ENCODE data around the gene PTPRZ1.

The PTPRZ1 gene

DNA sequence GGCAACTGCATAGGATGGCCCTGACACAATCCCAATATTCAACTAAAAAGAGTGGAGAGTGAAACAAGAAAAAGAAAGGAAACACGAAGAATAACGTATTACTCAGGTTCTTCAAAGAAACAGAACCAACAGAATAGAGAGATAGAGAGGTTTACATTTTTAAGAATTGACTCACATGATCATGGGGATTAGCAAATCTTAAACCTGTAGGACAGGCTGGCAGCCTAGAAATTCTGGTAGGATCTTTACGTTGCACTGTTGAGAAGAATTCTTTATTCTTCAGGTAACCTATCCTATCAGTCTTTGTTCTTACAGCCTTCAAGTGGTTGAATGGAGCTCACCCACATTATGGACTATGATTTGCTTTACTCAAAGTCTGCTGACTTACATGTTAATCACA is 167.2 kb downstream of the PTPRZ1 start:
- no peak for DNase-seq (ENCODE audit: low read depth in 2 of 3, low spot score in 1 of 3)

DNA sequence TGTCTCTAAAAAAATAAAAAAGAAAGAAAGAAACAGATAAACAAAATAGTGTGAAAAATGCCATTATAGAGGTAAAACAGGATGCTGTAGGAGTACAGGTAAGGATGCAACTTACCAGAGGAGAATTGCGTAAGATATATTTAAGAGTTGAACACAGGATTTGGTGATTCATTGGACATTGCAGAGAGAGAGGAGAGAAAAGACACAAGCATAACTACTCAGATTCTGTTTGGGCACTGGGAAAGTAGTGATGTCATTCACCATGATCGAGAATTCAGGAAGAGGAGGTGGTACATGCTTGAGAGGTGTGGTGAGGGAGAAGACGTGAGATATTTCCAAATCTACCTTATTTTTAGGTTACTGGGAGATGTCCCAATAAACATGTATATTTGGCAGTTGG is 173.4 kb downstream of the PTPRZ1 start:
- DNase-seq (ENCODE audit: low read depth in 2 of 3, low spot score in 1 of 3) = no peak

DNA sequence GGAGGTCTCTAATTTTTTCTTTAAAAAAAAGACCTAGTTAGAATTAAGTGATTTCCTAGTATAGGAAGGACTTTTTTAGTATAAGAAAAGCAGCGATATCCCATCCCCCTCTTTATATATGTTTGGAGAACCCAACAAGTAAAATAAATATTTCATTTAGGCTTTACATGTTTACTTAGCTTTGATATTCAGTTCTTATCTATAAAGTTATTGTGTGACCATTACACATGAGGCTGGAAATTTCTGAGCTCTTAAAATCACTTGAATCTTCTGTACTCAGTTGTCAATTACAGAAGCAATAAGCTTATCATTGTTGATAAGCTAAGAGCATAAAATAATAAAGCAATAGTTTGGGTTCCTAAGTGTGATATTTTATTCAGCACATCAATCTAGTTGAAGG is 181.4 kb downstream of the PTPRZ1 start:
- no peak for DNase-seq (ENCODE audit: low read depth in 2 of 3, low spot score in 1 of 3)

DNA sequence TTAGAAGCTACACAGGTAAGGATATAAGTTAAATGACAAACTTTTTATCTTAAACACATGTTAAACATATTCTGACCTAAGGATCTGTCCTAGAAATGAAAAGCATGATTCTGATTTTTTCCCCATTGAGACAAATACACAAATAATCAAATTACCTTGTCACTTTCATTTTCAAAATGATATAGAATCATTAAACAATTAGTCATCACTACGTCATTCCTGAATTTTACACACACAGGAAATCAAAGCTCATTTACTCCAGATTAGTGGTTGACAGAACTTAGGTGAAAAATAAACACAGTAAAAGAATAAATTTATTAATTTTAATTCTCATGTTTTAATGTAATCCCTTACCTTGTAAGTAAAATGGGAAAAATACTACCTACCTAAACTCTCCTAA is 182.1 kb downstream of the PTPRZ1 start:
- DNase-seq (ENCODE audit: low read depth in 2 of 3, low spot score in 1 of 3) = no peak

DNA sequence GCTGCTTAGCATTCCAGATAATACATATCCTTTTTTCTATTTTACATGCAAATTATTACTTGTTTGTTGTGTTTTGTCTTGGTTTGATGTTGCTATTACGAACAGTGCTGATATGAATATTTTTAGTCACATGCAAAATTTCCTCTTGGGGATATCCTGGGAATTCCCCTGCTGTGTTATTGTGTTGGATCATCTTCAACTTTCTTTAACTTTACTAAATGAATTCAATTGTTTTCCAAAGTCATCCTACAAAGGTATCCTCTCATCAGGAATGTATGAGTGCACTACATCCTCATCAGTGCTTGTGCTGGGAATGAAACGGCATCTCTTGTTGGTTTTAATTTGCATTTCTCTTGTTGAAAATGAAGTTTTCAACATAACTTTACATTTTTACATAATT is 184.0 kb downstream of the PTPRZ1 start:
- DNase-seq (ENCODE audit: low read depth in 2 of 3, low spot score in 1 of 3) = no peak

DNA sequence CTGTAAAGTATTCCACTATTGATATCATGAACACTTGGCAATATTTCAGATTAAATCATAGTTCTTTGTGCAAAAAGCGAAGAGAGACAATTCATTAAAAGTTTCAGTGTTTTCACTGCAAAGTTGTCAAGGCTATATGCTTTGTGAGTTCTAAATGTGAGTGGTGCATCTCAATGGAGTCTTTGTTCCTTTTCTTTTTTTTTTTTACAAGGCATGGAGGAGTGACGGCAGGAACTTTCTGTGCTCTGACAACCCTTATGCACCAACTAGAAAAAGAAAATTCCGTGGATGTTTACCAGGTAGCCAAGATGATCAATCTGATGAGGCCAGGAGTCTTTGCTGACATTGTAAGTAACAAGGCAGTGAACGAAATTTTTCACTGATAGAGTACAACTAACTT is 186.6 kb downstream of the PTPRZ1 start:
- no peak for DNase-seq (ENCODE audit: low read depth in 2 of 3, low spot score in 1 of 3)

DNA sequence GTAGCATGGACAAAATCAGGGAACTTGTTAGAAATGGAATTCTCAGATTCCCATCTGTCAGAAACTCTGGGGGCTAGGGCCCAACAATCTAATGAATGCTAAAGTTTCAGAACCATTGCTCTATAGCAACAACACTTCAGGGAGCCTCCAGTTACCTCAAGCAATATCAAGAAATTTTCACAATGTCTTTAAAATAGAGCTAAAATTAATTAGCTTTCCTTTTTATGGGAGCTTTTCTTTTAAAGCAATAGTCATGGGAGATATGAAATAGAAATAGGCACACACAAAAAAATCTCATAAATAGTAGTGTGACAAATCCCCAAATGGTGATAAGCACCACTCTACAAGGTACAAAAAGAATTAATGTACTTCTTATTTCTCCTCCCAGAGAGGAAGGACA is 190.2 kb downstream of the PTPRZ1 start:
- DNase-seq (ENCODE audit: low read depth in 2 of 3, low spot score in 1 of 3) = no peak

DNA sequence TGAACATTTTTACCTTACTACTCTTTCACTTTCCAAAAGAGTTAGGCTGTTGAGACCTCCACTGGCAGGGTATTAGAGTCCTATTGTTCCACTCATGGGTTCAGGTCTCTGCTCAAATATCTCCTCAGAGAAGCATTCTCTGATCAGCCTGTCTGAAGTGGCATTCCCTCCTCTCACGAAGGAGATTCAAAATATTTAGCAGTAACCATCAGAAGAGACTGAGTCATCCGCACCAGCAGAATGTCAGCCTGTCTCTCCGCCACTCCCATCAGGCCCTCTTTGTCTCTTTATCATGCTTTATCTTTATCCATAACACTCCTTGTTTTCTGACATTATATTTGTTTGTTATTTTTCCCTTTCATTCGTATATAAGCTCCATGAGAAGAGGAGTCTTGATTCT is 192.0 kb downstream of the PTPRZ1 start:
- no peak for DNase-seq (ENCODE audit: low read depth in 2 of 3, low spot score in 1 of 3)

DNA sequence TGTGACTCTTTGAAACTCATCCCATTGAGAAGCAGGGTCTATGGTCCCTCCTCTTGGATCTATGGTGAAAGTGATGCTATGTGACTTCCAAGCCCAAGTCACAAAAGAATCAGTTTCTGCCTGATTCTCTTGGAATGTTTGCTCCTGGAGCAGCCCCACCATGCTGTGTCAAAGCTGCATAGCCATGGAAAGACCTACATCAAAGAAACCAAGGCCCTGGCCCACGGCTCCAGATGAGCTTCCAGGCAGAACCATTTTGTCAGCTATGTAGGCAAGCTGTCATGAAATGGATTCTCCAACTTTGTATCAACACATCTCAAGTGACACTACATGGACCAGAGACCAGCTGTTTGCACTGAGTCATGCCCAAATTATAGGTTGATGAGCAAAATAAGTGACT is 194.1 kb downstream of the PTPRZ1 start:
- no peak for DNase-seq (ENCODE audit: low read depth in 2 of 3, low spot score in 1 of 3)

DNA sequence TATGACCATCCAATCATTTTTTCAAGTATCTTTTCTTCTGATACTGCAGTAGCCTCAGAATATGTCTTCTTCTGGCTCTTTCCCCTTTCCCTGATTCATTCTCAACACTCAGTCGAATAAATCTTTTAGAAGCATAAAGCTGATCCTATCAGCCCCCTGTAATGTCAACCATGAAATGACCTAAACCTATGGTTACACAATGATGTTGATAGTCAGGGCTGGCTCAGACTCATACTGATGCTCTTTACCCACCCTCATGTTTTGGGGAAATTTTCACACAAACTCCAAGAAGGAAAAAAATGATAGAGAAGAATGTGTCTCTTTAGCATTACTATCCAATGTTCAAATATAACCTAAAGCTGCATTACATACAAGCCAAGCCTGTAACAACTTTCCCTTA is 195.1 kb downstream of the PTPRZ1 start:
- no peak for DNase-seq (ENCODE audit: low read depth in 2 of 3, low spot score in 1 of 3)

DNA sequence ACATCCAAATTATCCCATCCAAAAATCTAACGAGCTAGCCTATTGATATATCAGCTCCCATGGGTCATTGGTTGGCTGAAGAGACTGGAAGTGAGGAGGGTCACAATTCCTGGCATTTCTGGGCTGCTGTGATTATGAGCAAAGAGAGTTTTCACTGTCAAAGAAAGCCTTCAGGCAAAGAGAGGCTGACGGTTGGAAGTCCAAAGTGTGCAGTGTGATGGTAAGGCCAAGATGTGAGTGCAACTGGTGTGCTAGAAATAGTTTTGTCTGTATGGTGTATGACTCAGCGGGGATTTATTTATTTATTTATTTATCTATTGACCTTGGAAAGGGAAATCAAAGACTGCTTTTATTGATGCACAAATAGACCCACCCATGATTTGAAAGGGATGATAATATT is 196.0 kb downstream of the PTPRZ1 start:
- no peak for DNase-seq (ENCODE audit: low read depth in 2 of 3, low spot score in 1 of 3)

DNA sequence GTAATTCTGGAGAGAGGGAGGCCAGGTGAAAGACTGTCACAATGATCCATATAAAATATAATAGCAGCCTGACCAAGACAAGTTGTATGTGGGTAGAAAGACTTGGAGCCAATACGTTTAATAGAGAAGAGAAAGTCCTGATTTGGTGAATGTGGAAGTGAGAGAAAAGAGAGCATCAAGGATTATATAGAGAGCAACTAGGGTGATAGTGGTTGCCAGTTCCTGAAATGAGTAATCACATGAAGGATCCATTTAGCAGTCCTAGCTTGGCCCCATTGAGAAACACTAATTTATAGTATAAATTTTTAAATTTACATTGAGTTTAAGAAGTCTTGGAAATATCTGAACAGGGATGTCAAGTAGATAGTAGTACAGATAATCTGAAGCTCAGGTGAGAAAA is 197.1 kb downstream of the PTPRZ1 start:
- no peak for DNase-seq (ENCODE audit: low read depth in 2 of 3, low spot score in 1 of 3)

DNA sequence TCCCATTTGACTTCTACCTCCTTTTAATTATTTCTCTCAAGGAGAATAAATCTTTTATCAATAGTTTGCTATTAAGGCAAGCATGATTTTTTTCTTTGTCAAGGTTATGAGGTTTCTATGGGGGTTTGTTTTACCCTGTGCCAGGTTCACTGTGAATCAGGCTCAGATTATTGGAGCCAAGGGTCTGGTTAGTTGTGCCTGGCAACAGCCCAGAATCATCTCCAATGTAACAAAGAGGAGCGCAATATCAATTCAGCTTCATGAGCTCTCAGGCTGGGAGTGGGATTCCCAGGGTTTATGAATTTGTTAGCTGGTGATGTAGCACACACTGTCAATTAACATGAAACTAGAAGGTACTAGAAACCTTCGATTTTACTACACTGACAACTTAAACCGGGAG is 197.9 kb downstream of the PTPRZ1 start:
- no peak for DNase-seq (ENCODE audit: low read depth in 2 of 3, low spot score in 1 of 3)

DNA sequence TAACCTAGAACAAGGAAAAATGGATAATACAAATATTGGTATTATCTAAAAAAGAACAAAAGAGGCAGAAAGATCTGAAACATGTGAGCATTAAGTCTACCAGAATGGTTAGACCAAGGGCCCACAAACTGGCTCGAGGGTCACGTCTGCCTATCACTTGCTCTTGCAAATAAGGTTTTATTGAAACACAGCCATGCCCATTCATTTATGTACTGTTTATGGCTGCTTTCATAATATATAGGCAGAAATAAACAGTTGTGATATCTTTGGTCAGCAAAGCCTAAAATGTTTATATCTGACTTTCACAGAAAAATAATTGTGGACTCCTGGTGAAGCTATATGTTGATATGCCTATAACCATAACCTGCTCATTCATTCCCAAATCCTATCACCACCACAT is 199.3 kb downstream of the PTPRZ1 start:
- no peak for DNase-seq (ENCODE audit: low read depth in 2 of 3, low spot score in 1 of 3)

DNA sequence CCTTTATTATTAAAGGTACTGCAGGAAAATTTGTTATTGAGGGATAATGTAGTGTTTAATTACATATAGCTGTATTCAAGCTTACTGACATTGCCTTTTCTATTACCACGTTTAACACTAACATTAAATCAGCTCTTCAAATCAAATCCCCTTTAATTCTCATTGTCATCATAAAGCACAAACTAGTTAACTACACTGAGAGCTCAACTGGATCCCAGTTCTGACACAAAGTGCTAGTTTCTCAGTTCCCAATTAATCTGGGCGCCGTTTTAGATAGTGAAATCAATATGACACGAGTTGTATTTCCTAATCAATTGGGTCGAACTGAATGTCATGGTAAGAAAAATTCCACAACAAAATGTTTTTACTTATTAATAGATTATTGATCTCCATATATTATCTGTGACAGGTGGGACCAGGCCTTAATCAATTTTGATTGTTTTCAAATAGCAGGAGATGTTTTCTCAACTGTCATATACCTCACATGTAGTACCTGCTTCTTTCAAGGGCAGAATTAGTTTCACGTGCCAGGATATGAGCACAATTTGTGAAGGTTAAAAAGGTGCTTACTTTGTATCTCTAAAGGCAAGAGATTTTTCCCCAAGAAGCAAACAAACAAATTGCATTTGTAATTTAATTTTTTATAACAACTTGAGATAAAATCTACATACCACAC is 200.1 kb downstream of the PTPRZ1 start:
- no peak for DNase-seq (ENCODE audit: low read depth in 2 of 3, low spot score in 1 of 3)

DNA sequence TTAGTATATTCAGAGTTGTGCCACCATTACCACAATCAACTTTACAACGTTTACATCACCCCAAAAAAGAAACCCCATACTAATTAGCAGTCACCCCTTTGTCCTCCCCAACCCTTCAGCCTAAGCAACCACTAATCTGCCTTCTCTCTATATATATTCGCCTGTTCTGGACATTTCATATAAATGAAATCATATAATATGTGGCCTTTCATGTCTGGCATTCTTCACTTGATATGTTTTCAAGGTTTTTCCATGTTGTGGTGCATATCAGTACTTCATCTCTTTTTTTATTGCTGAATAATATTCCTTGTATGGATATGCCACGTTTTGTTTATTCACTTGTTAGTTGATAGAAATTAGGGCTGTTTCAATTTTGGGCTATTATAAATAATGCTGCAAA is 200.7 kb downstream of the PTPRZ1 start:
- DNase-seq (ENCODE audit: low read depth in 2 of 3, low spot score in 1 of 3) = no peak

DNA sequence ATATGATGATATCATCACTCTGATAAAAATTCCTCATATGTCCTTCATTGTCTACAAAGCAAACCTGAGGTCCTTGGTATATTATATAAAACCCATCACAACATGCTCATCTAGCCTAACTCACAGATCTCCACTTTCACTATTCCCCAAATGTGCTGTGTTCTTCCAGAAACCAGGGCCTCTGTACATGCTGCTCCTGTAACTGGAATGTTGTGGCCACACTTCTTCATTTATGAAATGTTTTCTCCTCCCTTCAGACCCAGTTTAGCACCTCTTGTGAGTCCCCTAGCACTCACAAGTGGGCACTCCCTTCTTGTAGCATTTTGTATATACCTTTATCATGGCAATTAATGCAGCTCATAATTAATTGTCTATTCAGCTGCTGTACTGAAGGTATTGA is 209.2 kb downstream of the PTPRZ1 start:
- DNase-seq (ENCODE audit: low read depth in 2 of 3, low spot score in 1 of 3) = no peak

DNA sequence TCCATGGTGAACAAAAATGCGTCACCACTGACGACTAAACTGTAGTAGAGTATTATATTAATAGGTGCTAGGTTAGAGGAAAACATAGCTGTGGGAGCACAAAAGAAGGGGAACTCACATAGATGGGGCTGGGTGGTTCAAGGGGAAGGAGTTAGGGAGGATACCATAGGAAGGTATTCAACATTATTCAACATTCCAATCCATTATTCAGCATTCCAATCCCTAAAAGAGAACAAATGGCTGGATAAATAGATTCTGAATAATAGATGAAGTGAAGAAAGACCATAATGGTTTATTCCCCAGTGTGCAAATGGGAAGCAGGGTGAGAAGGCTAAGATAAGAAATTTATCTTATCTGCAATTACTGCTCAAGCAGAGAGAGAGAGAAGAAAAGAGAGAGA is 209.7 kb downstream of the PTPRZ1 start:
- DNase-seq (ENCODE audit: low read depth in 2 of 3, low spot score in 1 of 3) = no peak

DNA sequence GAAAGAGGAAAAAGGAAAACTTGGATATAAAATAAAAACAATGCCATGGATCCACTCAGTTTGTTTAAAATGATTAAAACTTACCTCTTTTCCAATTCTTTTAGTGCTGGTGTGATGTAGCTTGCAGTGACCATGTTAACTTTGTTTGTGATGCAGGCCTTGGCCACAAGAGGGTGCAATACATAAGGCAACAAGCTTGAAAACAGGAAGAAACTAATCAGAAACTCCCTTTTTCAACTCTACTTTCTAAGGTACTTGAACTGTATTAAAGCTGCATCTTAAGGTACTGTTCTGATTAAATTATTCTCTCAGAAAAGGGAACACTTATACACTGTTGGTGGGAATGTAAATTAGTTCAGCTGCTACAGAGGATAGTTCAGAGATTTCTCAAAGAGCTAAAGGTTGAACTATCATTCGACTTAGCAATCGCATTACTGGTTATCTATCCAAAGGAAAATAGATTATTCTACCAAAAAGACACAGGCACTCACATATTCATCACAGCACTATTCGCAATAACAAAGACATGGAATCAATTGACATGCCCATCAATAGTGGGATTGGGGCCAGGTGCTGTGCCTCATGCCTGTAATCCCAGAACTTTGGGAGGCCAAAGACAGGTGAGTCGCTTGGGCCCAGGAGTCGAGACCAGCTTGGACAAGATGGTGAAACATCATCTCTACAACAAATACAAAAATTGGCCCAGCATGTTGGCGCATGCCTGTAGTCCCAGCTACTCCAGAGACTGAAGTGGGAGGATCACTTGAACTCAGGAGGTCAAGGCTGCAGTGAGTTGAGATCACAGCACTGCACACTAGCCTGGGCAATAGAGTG is 220.2 kb downstream of the PTPRZ1 start:
- peak; percentile 15 to 51 (median 32) for DNase-seq (ENCODE audit: low read depth in 2 of 3, low spot score in 1 of 3)

DNA sequence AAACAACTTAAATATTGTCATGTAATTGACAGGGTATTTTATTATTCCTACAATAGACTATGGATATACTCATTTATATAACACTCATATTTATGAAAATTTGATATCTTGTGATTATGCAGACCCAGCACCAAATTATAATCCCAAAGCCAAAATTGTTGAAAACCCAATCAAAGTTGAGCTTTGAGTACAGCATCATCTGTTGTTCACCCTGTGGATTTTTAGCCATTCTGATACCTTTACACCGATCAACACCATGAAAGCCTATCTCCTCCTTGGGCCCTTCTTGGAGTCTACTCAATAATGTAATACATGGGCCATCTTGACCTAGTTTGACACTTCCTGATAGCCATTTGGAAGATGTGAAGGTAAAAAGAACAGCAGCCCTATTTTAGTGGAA is 221.6 kb downstream of the PTPRZ1 start:
- DNase-seq (ENCODE audit: low read depth in 2 of 3, low spot score in 1 of 3) = no peak

DNA sequence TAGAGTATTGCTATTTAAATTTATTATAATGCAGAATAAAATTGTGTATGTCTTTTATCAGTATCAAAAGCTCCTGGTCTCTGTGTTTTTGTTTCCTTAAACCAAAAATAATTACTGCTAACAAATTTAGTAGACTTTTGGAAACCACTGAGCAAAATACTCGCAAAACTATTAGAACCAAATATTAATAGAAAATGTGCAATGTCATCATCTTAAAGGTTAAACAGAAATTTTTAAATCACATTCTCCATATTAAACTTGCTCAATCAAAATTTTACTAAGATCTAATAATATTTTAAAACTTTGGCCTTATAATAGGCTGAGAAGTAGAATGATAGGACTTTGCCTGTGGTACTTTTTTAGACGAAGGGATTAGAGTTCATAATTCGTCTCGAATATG is 222.7 kb downstream of the PTPRZ1 start:
- DNase-seq (ENCODE audit: low read depth in 2 of 3, low spot score in 1 of 3) = no peak

DNA sequence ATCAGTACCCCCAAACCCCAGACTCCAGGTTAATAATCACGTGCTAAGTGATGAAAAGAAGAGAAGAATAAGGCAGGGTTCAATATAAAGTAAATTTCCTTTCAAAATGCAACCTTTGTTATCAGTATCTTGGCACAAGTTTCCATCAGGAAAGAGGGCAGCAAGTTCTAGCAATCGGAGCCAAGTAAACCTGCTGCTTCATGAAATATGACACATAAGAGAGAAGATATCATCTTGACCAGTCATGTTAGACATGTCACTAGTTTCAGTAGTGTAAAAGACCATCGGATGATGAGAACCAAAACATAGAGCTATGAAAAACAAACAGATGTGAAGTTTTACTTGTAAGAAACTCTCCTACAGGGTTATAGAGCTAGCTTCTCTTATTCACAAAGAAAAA is 227.1 kb downstream of the PTPRZ1 start:
- no peak for DNase-seq (ENCODE audit: low read depth in 2 of 3, low spot score in 1 of 3)

DNA sequence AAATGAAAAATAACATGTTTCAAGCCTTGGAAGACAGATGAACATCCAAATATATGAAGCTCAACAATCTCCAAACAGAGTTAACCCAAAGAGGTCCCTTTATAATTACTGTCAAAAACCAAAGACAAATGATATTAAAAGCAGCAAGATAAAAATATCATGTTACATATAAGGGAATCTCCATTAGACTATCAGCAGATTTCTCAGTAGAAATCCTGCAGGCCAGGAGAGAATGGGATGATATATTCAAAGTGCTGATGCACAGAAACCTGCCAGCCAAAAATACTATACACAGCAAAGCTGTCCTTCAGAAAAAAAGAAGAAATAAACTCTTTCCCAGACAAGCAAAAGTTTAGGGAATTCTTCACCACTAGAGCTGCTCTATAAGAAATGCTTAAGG is 230.1 kb downstream of the PTPRZ1 start:
- DNase-seq (ENCODE audit: low read depth in 2 of 3, low spot score in 1 of 3) = no peak

All from stimulated activated CD4-positive, alpha-beta T cell treated with anti-CD3 and anti-CD28 coated beads, Interleukin-12 subunit alpha, Interleukin-12 subunit beta, amount 100 ng/mL, for 48 hours (primary cell).